ENCODE data around the gene EEF1A2.

Gene EEF1A2

DNA sequence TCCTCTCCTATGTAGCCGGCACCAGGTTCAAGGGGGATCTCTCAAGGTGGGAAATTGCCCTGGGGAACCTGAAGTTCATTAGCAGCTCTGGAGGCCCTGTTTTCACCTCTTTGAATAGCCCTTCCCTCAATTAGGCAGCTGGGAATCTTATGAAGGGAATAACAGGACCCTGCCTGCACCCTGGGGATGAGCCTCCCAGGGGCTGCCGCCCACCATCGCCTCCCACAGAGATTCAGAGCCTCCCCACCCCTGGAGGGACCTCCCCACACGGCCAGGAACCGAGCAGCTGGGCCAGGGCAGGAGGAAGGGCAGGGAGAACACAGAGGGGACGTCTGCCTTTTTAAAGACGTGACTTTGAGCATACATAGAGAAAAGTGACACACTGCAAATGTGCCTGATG is 4.6 kb upstream of the EEF1A2 start:
- DNase-seq (ENCODE audit: insufficient read length, low spot score) = no peak
- FAIRE-seq = no peak
- TF ChIP-seq PAX5 (IDR thresholded peaks at IDR 0.05; ENCODE audit: insufficient read depth, low read length, severe bottlenecking) (no peak), TAF1 (IDR thresholded peaks at IDR 0.05; ENCODE audit: low read depth, low read length) (no peak), SPI1 (IDR thresholded peaks at IDR 0.05; ENCODE audit: low read depth, low read length) (no peak), POU2F2 (IDR thresholded peaks at IDR 0.05; ENCODE audit: low read depth, low read length) (no peak), POLR2AphosphoS5 (IDR thresholded peaks at IDR 0.05; ENCODE audit: low read depth, low read length) (no peak), POLR2A (IDR thresholded peaks at IDR 0.05; ENCODE audit: low read depth, low read length) (no peak)

DNA sequence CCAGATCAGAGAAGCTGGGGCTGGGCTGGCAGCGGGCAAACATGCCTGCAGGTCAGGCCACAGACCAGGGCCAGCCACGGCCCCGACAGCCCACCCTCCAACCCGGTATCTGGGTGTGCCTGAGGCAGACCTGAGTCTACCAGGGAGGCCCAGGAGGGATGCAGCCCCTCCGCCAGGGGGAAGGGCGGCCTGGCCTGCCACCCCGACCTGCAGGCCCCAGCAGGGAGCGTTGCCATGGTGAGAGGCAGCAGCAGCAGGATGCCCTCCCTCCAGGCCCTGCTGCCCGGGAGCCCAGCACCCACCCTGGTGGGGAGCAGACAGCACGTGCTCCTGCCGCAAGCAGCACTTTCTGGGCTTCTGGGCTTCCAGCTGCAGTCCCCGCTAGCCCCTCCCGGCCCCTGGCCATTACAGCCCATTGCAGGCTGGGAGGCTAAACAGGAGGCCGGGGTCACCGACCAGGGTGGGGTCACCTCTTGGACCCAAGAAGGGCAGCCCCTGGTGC is 3.8 kb upstream of the EEF1A2 start:
- no peak for DNase-seq (ENCODE audit: insufficient read length, low spot score)
- no peak for FAIRE-seq
- TF ChIP-seq POLR2A (IDR thresholded peaks at IDR 0.05; ENCODE audit: low read depth, low read length) (no peak), PAX5 (IDR thresholded peaks at IDR 0.05; ENCODE audit: insufficient read depth, low read length, severe bottlenecking) (no peak), TAF1 (IDR thresholded peaks at IDR 0.05; ENCODE audit: low read depth, low read length) (no peak), POLR2AphosphoS5 (IDR thresholded peaks at IDR 0.05; ENCODE audit: low read depth, low read length) (no peak), SPI1 (IDR thresholded peaks at IDR 0.05; ENCODE audit: low read depth, low read length) (no peak), POU2F2 (IDR thresholded peaks at IDR 0.05; ENCODE audit: low read depth, low read length) (no peak)

DNA sequence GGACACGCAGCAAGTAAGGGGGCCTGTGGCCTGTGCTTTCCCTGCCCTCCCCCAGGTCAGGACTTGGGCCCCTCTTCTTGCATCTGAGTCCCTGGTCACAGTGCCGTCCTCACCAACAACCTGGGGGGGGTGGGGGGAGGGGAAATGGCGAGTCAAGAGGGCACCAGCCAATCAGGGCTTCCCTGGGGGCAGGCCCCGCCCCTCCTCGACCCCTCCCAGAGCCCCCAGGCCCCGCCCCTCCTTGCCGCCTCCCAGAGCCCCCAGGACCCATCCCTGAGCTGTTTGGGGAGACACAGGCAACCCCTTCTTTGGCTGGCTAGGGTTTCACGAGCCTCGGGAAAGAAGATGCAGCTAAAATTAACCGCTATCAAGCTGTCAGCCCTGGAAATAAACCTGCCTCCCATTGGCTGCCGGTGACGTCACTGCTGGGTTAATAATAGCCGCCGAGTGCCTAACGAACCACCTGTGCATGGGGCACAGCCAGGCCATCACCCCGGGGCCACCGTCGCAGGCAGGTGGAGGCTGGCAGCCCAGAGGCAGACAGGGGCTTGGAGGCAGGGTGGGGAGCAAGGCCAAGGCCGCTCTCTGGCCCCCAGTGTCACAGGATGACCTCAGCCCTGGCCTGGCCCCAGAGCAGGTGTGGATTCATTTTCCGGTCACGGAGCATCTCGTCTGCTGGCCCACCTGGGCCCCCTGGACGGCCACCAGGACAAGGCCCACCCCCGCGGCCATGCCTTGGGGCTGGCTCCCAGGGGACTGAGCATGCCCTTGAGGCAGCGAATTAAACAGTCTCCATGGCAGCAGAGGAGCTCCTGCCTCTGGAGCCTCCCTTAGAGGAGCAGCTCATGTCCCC is 3.2 kb upstream of the EEF1A2 start:
- DNase-seq (ENCODE audit: insufficient read length, low spot score) (no peak), FAIRE-seq (no peak)
- TF ChIP-seq TAF1 (IDR thresholded peaks at IDR 0.05; ENCODE audit: low read depth, low read length) = no peak
- TF ChIP-seq POLR2A (IDR thresholded peaks at IDR 0.05; ENCODE audit: low read depth, low read length) = no peak
- TF ChIP-seq POU2F2 (IDR thresholded peaks at IDR 0.05; ENCODE audit: low read depth, low read length) = no peak
- TF ChIP-seq POLR2AphosphoS5 (IDR thresholded peaks at IDR 0.05; ENCODE audit: low read depth, low read length) = no peak
- TF ChIP-seq PAX5 (IDR thresholded peaks at IDR 0.05; ENCODE audit: insufficient read depth, low read length, severe bottlenecking) = no peak
- TF ChIP-seq SPI1 (IDR thresholded peaks at IDR 0.05; ENCODE audit: low read depth, low read length) = no peak

DNA sequence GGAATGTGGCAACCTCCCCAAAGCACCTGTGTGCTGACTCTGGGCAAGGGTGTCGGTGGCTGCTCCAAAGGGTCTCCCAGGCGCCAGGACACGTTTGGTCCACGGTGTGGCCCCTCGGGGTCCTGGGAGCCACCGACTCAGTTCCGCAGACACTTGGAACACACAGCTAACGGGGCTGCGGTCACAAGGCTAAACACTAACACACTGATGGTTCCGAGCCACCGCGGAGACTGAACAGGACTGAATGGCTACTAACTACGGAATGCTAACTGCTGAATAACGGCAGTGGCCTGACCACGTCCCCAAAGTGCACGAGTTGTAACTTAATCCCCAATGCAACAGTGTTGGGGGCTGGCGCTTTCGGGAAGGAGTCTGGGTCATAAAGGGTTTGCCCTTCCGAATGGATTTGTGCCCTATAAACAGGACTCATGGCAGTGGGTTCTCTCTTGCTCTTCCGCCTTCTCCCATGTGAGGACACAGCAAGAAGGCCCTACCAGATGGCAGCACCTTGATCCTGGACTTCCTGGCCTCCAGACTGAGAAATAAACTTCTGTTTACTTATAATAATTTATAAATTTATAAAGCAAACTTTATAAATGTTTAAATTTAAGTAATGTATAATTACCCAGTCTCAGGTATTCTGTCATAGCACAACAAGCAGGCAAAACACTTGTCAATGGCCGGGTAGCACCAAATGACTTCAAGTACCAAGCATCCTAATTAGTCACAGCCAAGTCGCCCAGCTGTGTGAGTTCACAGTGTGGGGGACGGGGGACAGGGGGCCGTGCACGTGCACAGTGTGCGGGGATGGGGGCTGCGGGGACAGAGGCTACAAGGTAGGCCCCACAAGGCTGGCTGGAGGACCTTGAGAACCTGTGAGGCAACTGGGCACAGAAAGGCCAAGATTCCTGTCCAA is 2.3 kb upstream of the EEF1A2 start:
- FAIRE-seq = no peak
- TF ChIP-seq POLR2A (IDR thresholded peaks at IDR 0.05; ENCODE audit: low read depth, low read length) = no peak
- no peak for DNase-seq (ENCODE audit: insufficient read length, low spot score)

DNA sequence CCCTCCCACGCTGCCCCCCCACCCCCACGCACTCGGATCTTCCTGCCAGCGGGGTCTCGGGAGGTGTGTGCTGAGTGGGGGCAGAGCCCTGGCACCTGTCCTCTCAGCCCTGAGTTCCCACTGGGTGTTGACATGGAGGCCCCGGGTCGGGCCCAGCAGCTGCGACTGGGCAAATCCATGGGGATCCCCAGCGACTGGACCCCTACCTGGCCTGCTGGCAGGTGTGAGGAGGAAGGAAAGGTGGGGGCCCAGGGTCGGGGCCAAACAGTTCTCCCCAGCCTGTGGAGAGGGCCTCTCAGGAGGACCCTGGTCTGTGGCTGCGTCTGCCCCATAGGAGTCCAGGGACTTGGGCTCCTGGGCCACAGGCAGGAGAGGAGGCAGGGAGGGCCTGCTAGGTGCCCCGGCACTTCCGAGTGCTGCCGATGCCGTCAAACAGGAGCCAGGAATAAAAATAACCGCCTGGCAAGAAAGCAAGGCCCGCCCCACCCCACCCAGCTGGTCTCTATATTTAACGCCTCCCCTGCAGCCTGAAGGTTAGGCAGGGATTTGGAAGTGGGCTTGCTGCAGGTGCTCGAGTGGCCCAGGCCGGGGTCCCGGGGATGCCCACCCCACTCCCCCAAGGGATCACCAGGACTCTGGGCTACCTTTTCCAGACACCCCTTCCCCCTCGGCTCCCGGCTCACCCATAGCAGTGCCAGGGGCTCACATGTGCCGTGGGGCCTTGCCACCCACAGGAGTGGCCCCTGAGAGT is 1.4 kb upstream of the EEF1A2 start:
- TF ChIP-seq SPI1 (IDR thresholded peaks at IDR 0.05; ENCODE audit: low read depth, low read length) (no peak), POU2F2 (IDR thresholded peaks at IDR 0.05; ENCODE audit: low read depth, low read length) (no peak), POLR2AphosphoS5 (IDR thresholded peaks at IDR 0.05; ENCODE audit: low read depth, low read length) (no peak), TAF1 (IDR thresholded peaks at IDR 0.05; ENCODE audit: low read depth, low read length) (no peak), PAX5 (IDR thresholded peaks at IDR 0.05; ENCODE audit: insufficient read depth, low read length, severe bottlenecking) (no peak), POLR2A (IDR thresholded peaks at IDR 0.05; ENCODE audit: low read depth, low read length) (no peak)
- no peak for FAIRE-seq
- DNase-seq (ENCODE audit: insufficient read length, low spot score) = no peak

DNA sequence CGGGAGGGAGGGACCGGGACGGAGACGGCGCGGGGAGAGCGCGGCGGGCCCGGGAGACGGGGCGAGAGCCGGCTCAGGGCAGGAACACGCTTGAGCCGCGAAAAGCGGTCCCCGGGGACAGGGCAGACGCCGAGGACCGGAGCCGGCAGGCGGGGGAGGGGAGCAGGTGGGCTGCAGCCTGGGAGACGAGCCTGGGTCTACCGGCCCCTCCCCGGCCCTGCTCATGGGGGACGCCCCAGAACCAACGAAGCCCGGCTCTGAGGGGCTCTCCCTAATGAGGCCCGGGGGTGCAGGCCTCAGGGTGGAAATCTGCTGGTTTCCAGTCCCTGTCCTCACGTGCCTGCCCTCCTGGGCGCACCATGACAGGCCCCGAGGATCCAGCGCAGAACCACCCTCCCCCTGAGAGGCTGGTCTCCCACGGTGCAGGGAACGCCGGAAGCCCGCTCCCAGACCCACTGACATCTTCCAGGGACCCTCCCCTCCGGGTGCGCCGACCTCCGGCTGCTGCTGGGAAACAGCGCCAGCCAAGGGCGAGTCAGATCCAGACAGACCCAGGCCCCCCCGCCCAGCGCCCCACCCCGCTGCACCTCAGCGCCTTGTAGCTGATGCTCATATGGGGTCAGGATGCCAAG is 571 bp upstream of the EEF1A2 start:
- FAIRE-seq (no peak), DNase-seq (ENCODE audit: insufficient read length, low spot score) (no peak)
- TF ChIP-seq POLR2AphosphoS5 (IDR thresholded peaks at IDR 0.05; ENCODE audit: low read depth, low read length) (no peak), POU2F2 (IDR thresholded peaks at IDR 0.05; ENCODE audit: low read depth, low read length) (no peak), TAF1 (IDR thresholded peaks at IDR 0.05; ENCODE audit: low read depth, low read length) (no peak), SPI1 (IDR thresholded peaks at IDR 0.05; ENCODE audit: low read depth, low read length) (no peak), POLR2A (IDR thresholded peaks at IDR 0.05; ENCODE audit: low read depth, low read length) (no peak), PAX5 (IDR thresholded peaks at IDR 0.05; ENCODE audit: insufficient read depth, low read length, severe bottlenecking) (no peak)

DNA sequence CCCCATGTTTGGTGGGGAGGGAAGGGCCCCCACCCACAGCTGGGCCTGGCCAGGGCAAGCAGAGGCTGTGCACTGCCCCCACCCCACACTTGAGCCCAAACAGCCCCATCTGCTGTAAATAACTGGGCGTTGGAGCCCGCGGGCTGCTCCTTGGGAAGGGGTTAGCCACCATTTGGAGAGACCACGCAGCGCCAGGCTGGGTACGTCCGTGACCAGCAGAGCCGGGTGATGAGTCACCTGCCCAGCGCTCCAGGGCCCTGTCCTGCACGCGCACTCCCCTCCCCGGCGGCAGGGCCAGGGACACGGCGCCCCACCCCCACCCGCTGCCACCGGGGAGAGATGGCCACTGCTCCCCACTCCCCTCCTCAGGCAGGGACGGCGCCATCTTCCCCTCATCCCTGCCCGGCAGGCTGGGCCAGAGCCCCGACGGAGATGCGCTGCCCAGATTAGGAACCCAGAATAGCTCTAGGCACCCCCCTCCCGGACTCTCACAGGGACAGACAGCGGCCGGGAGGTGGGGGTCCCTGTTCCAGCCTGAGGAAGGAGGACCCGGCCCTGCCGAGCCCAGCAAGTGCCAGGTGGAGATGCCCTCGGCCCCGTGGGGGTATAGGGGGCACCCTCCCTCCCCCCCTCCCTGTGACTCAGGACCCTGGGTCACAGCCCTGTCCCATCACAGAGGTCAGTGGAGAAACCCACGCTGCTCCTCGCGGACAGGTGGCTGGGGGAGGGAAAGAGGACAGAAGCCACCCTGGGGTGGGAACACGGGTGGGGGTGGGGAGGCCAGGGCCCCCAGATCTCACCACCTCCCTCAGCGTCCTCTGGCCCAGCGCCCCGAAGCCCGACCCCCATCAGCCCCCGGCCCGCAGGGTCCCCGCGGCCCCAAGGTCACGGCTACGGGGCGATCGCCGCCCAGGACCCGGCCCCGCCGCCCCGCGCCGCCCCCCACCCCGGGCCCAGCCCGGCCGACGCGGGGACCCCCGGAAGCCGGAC is 642 bp downstream of the EEF1A2 start:
- TF ChIP-seq SPI1 (IDR thresholded peaks at IDR 0.05; ENCODE audit: low read depth, low read length) (no peak), POU2F2 (IDR thresholded peaks at IDR 0.05; ENCODE audit: low read depth, low read length) (no peak), POLR2A (IDR thresholded peaks at IDR 0.05; ENCODE audit: low read depth, low read length) (no peak), PAX5 (IDR thresholded peaks at IDR 0.05; ENCODE audit: insufficient read depth, low read length, severe bottlenecking) (no peak), POLR2AphosphoS5 (IDR thresholded peaks at IDR 0.05; ENCODE audit: low read depth, low read length) (no peak), TAF1 (IDR thresholded peaks at IDR 0.05; ENCODE audit: low read depth, low read length) (no peak)
- no peak for FAIRE-seq
- DNase-seq (ENCODE audit: insufficient read length, low spot score) = no peak

Data from GM12891 (cell line).